Panc1 (cell line): Measurements from ENCODE around the gene DIAPH2. TPM values are rescaled to one million over a fixed set of nuclear protein-coding genes. Genes with fewer than 3 reads are reported as not detected.

Experiments
- ATAC-seq: fragments of 200-7000 bp; cut with Tn5 transposase; 2 replicates; pipeline ENCODE4 v1.9.1; 2020; ENCODE audit warnings: mild to moderate bottlenecking, moderate library complexity
- BruUV-seq: library from RNA; stranded (reverse); fragments of 400-500 nt; replicated peaks from 2 replicates; lab custom pipeline; 2021; lab: Mats Ljungman, UMichigan
- CTCF ChIA-PET: fragments of 300-600 bp; sonication (Branson Sonifier 250); formaldehyde crosslinking; loops from one replicate; lab custom pipeline; 2022; ENCODE audit warnings: antibody characterized with exemption; lab: Charles Lee
- POLR2A ChIA-PET: fragments of 300-600 bp; sonication (Branson Sonifier 250); formaldehyde crosslinking; loops from one replicate; lab custom pipeline; 2022; ENCODE audit warnings: antibody characterized with exemption; lab: Charles Lee
- DNase-seq: peaks from one replicate; pipeline ENCODE4 v3.0.0-alpha.2; 2010; ENCODE audit warnings: low read depth, low spot score
- H3K27ac ChIP-seq: 2 replicates; pipeline ENCODE4 v1.5.1; 2011; ENCODE audit warnings: mild to moderate bottlenecking, low read length, inconsistent platforms
- H3K27me3 ChIP-seq: fragments of 200-500 bp; sonication (Bioruptor generic); 2 replicates; pipeline ENCODE4 v1.6.0; 2014; ENCODE audit warnings: low read length, inconsistent platforms; ENCODE audit not compliant: control insufficient read depth, insufficient read depth
- H3K36me3 ChIP-seq: fragments of 200-500 bp; sonication (Bioruptor generic); 2 replicates; pipeline ENCODE4 v1.5.1; 2014; ENCODE audit warnings: inconsistent platforms, mild to moderate bottlenecking, low read length, moderate library complexity; ENCODE audit not compliant: control insufficient read depth, insufficient read depth
- H3K4me1 ChIP-seq: 2 replicates; pipeline ENCODE4 v1.5.1; 2011; ENCODE audit warnings: inconsistent platforms, mild to moderate bottlenecking, low read length, moderate library complexity; ENCODE audit not compliant: control insufficient read depth, insufficient read depth
- H3K4me3 ChIP-seq, 2 experiments: 2 replicates each; pipeline ENCODE4 v1.5.1; 2011 to 2012; ENCODE audit warnings: low read depth in 2 of 2, low read length in 2 of 2, mild to moderate bottlenecking in 2 of 2, inconsistent platforms in 1 of 2, moderate library complexity in 1 of 2
- H3K9me3 ChIP-seq: fragments of 200-500 bp; sonication (Bioruptor generic); 2 replicates; pipeline ENCODE4 v1.5.1; 2014; ENCODE audit warnings: low read depth, mild to moderate bottlenecking, inconsistent platforms, low read length, moderate library complexity; ENCODE audit not compliant: control insufficient read depth, insufficient read depth
- CTCF ChIP-seq: fragments of 450-650 bp; IDR thresholded peaks from 2 replicates; pipeline ENCODE4 v1.5.1; 2017; ENCODE audit warnings: mild to moderate bottlenecking
- POLR2AphosphoS5 ChIP-seq: IDR thresholded peaks from 2 replicates; pipeline ENCODE4 v1.6.1; 2012; ENCODE audit warnings: mild to moderate bottlenecking, low read depth, low read length, moderate library complexity
- REST ChIP-seq, 2 experiments: IDR thresholded peaks; 2 replicates each; pipeline ENCODE4 v1.6.1; 2011 to 2012; ENCODE audit warnings: low read depth in 2 of 2, control low read depth in 1 of 2, low read length in 1 of 2, mild to moderate bottlenecking in 1 of 2, moderate library complexity in 1 of 2; ENCODE audit not compliant: insufficient read depth in 1 of 2
- SIN3A ChIP-seq: IDR thresholded peaks from 2 replicates; pipeline ENCODE4 v1.6.1; 2012; ENCODE audit warnings: low read depth, mild to moderate bottlenecking, low read length, moderate library complexity, borderline replicate concordance; ENCODE audit not compliant: insufficient read depth
- TCF7L2 ChIP-seq: IDR thresholded peaks from 2 replicates; pipeline ENCODE4 v1.6.1; 2011; ENCODE audit warnings: mild to moderate bottlenecking, low read depth, low read length, inconsistent platforms
- in situ Hi-C: cut with HindIII; loops from 2 replicates; pipeline ENCODE4 v1.10.0; 2016; ENCODE audit warnings: low sequenced_read_pairs, low pct_unique_long_range_greater_than_20kb
- intact Hi-C: fragments of 100-400 bp; cut with micrococcal nuclease; formaldehyde crosslinking; loops from one replicate; pipeline ENCODE4 v1.10.0; 2022; ENCODE audit not compliant: unreplicated experiment
- total RNA-seq: library from RNA; stranded (reverse); gene quantifications from one replicate; pipeline ENCODE4 v1.2.1, GENCODE V29; 2021; ENCODE audit not compliant: unreplicated experiment

The DIAPH2 gene
- total RNA-seq, 1 experiment from 2014 or later = 17.0 TPM

GRCh38 chrX:97517763-97518162, 833.1 kb downstream of the DIAPH2 start:
- no peaks in the 10 kb centered on the region for H3K9me3 ChIP-seq
- no peaks in the 10 kb centered on the region for H3K36me3 ChIP-seq
- in situ Hi-C loops (no loop called here), intact Hi-C loops (no loop called here)
- no TSS peak for BruUV-seq
- ChIA-PET POLR2A (no interaction called here), CTCF (no interaction called here)
- ATAC-seq (no peak), DNase-seq (no peak)
- H3K27me3 ChIP-seq = no peaks in the 10 kb centered on the region
- no peak for TF ChIP-seq SIN3A
- no peak for TF ChIP-seq REST (IDR thresholded peaks at IDR 0.05; ENCODE audit: insufficient read depth in 1 of 2, low read depth in 2 of 2, low read length in 1 of 2)
- TF ChIP-seq TCF7L2 = no peak
- TF ChIP-seq CTCF = no peak
- no peak for TF ChIP-seq POLR2AphosphoS5
- H3K4me1 ChIP-seq = no peaks in the 10 kb centered on the region
- H3K27ac ChIP-seq = no peak overlapping the region
- H3K4me3 ChIP-seq = no peak overlapping the region

- H3K4me3 ChIP-seq = no peak overlapping the region
- no peaks in the 10 kb centered on the region for H3K36me3 ChIP-seq
- no peak for DNase-seq
- intact Hi-C loops = no loop called here
- ATAC-seq = no peak
- H3K4me1 ChIP-seq = no peaks in the 10 kb centered on the region
- no peak overlapping the region for H3K27ac ChIP-seq
- in situ Hi-C loops = no loop called here
- no TSS peak for BruUV-seq
- no peak for TF ChIP-seq CTCF
- TF ChIP-seq TCF7L2 = no peak
- TF ChIP-seq SIN3A = no peak
- TF ChIP-seq REST (IDR thresholded peaks at IDR 0.05; ENCODE audit: insufficient read depth in 1 of 2, low read depth in 2 of 2, low read length in 1 of 2) = no peak
- no peak for TF ChIP-seq POLR2AphosphoS5
- H3K9me3 ChIP-seq = no peaks in the 10 kb centered on the region
- ChIA-PET POLR2A (no interaction called here), CTCF (no interaction called here)
- no peaks in the 10 kb centered on the region for H3K27me3 ChIP-seq
Measured at GRCh38 chrX:97522307-97522706, 837.7 kb downstream of the DIAPH2 start.
